Measurements from ENCODE around the gene OR5V1. TPM values are rescaled to one million over a fixed set of nuclear protein-coding genes. Genes with fewer than 3 reads are reported as not detected.

The OR5V1 gene
- total and polyA plus RNA-seq, 2 experiments from 2014 or later, result not detected

GRCh38 chr6:29319931-29320330, 48.7 kb downstream of the OR5V1 start:
- DNase-seq, result no peak
- H3F3A ChIP-seq (ENCODE audit: insufficient read depth), result no peaks in the 10 kb centered on the region
- no peak overlapping the region for H3K4me2 ChIP-seq (ENCODE audit: unreplicated experiment)
- TF ChIP-seq EZH2phosphoT487 (IDR thresholded peaks at IDR 0.05; ENCODE audit: insufficient read depth, low read depth) (no peak), EZH2 (IDR thresholded peaks at IDR 0.05; ENCODE audit: insufficient read depth, poor library complexity, severe bottlenecking) (no peak)
- no peak overlapping the region for H3K27ac ChIP-seq
- no peaks in the 10 kb centered on the region for H3K27me3 ChIP-seq (replicated peaks; ENCODE audit: insufficient read depth)
- no peak overlapping the region for H3K9ac ChIP-seq
- H2AFZ ChIP-seq, result no peak overlapping the region
- H4K20me1 ChIP-seq (ENCODE audit: insufficient read depth), result no peaks in the 10 kb centered on the region
- no peaks in the 10 kb centered on the region for H3K79me2 ChIP-seq (ENCODE audit: insufficient read depth)
- H3K4me1 ChIP-seq (ENCODE audit: insufficient read depth), result no peaks in the 10 kb centered on the region
- no peaks in the 10 kb centered on the region for H3K9me2 ChIP-seq (ENCODE audit: insufficient read depth)
- no peaks in the 10 kb centered on the region for H3K36me3 ChIP-seq (ENCODE audit: low read depth)
- WGBS, 2 experiments (ENCODE audit: low coverage in 1 of 2, low lambda C conversion rate in 2 of 2, missing lambda C conversion rate in 2 of 2), result 14 to 20% methylated on average over 2 of the region's 2 CpGs
- no peak overlapping the region for H3K4me3 ChIP-seq
- no peaks in the 10 kb centered on the region for H3K9me3 ChIP-seq (ENCODE audit: low read depth)
- in situ Hi-C loops (cut with MboI), result no loop called here

Other genes starting within 250 kb of the OR5V1 start
- gene OR2J2, start 198.0 kb downstream of the OR5V1 start, total RNA-seq (2014; rRNA removed; shearing (Covaris generic)), result not detected in 2 replicates
- not detected in 2 replicates for gene OR2J2, start 198.0 kb downstream of the OR5V1 start, polyA plus RNA-seq (2016; fragmentation: Nextera tagmentation; extraction: Ambion mirVana)
- gene OR14J1, start 67.2 kb downstream of the OR5V1 start, total RNA-seq (2014; rRNA removed; shearing (Covaris generic)), result not detected in 2 replicates
- not detected in 2 replicates for gene OR14J1, start 67.2 kb downstream of the OR5V1 start, polyA plus RNA-seq (2016; fragmentation: Nextera tagmentation; extraction: Ambion mirVana)
- not detected in 2 replicates for gene OR12D3, start 6.4 kb upstream of the OR5V1 start, total RNA-seq (2014; rRNA removed; shearing (Covaris generic))
- not detected in 2 replicates for gene OR12D3, start 6.4 kb upstream of the OR5V1 start, polyA plus RNA-seq (2016; fragmentation: Nextera tagmentation; extraction: Ambion mirVana)
- not detected in 2 replicates for gene OR12D2, start 26.8 kb upstream of the OR5V1 start, total RNA-seq (2014; rRNA removed; shearing (Covaris generic))
- not detected in 2 replicates for gene OR12D2, start 26.8 kb upstream of the OR5V1 start, polyA plus RNA-seq (2016; fragmentation: Nextera tagmentation; extraction: Ambion mirVana)
- gene OR12D1, start 46.1 kb upstream of the OR5V1 start, total RNA-seq (2014; rRNA removed; shearing (Covaris generic)), result not detected in 2 replicates
- not detected in 2 replicates for gene OR12D1, start 46.1 kb upstream of the OR5V1 start, polyA plus RNA-seq (2016; fragmentation: Nextera tagmentation; extraction: Ambion mirVana)
- not detected in 2 replicates for gene OR10C1, start 70.4 kb upstream of the OR5V1 start, total RNA-seq (2014; rRNA removed; shearing (Covaris generic))
- gene OR10C1, start 70.4 kb upstream of the OR5V1 start, polyA plus RNA-seq (2016; fragmentation: Nextera tagmentation; extraction: Ambion mirVana), result not detected in 2 replicates
- not detected in 2 replicates for gene OR11A1, start 88.2 kb upstream of the OR5V1 start, total RNA-seq (2014; rRNA removed; shearing (Covaris generic))
- gene OR11A1, start 88.2 kb upstream of the OR5V1 start, polyA plus RNA-seq (2016; fragmentation: Nextera tagmentation; extraction: Ambion mirVana), result not detected in 2 replicates
- not detected in 2 replicates for gene OR2H1, start 88.3 kb upstream of the OR5V1 start, total RNA-seq (2014; rRNA removed; shearing (Covaris generic))
- gene OR2H1, start 88.3 kb upstream of the OR5V1 start, polyA plus RNA-seq (2016; fragmentation: Nextera tagmentation; extraction: Ambion mirVana), result not detected in 2 replicates
- not detected in 2 replicates for gene MAS1L, start 119.1 kb upstream of the OR5V1 start, total RNA-seq (2014; rRNA removed; shearing (Covaris generic))
- not detected in 2 replicates for gene MAS1L, start 119.1 kb upstream of the OR5V1 start, polyA plus RNA-seq (2016; fragmentation: Nextera tagmentation; extraction: Ambion mirVana)
- gene UBD, start 190.9 kb upstream of the OR5V1 start, total RNA-seq (2014; rRNA removed; shearing (Covaris generic)), result not detected in 2 replicates
- gene UBD, start 190.9 kb upstream of the OR5V1 start, polyA plus RNA-seq (2016; fragmentation: Nextera tagmentation; extraction: Ambion mirVana), result not detected in 2 replicates
- gene OR2H2, start 216.3 kb upstream of the OR5V1 start, total RNA-seq (2014; rRNA removed; shearing (Covaris generic)), result not detected in 2 replicates
- gene OR2H2, start 216.3 kb upstream of the OR5V1 start, polyA plus RNA-seq (2016; fragmentation: Nextera tagmentation; extraction: Ambion mirVana), result not detected in 2 replicates

Measured in GM23248 (cell line).